Measurements from ENCODE around the gene KLHL29. TPM values are rescaled to one million over a fixed set of nuclear protein-coding genes. Genes with fewer than 3 reads are reported as not detected.

Gene KLHL29
- polyA plus RNA-seq, 1 donor from 2014 or later: 42.4 TPM

- no peak for TF ChIP-seq EZH2 (IDR thresholded peaks at IDR 0.05; ENCODE audit: borderline replicate concordance, insufficient read depth, low read length, poor library complexity, severe bottlenecking)
- TF ChIP-seq EP300 (conservative IDR thresholded peaks at IDR 0.05; ENCODE audit: poor library complexity, severe bottlenecking): no peak
- TF ChIP-seq, protein P1, sequence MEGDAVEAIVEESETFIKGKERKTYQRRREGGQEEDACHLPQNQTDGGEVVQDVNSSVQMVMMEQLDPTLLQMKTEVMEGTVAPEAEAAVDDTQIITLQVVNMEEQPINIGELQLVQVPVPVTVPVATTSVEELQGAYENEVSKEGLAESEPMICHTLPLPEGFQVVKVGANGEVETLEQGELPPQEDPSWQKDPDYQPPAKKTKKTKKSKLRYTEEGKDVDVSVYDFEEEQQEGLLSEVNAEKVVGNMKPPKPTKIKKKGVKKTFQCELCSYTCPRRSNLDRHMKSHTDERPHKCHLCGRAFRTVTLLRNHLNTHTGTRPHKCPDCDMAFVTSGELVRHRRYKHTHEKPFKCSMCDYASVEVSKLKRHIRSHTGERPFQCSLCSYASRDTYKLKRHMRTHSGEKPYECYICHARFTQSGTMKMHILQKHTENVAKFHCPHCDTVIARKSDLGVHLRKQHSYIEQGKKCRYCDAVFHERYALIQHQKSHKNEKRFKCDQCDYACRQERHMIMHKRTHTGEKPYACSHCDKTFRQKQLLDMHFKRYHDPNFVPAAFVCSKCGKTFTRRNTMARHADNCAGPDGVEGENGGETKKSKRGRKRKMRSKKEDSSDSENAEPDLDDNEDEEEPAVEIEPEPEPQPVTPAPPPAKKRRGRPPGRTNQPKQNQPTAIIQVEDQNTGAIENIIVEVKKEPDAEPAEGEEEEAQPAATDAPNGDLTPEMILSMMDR (IDR thresholded peaks at IDR 0.05; ENCODE audit: poor library complexity, severe bottlenecking): no peak
- TF ChIP-seq RAD21 (conservative IDR thresholded peaks at IDR 0.05): no peak
- TF ChIP-seq MXI1 (conservative IDR thresholded peaks at IDR 0.05; ENCODE audit: poor library complexity, severe bottlenecking): no peak
- no peak for TF ChIP-seq TAF1 (IDR thresholded peaks at IDR 0.05; ENCODE audit: low read depth)
- no peak for TF ChIP-seq POLR2AphosphoS5 (IDR thresholded peaks at IDR 0.05)
- TF ChIP-seq SMC3 (conservative IDR thresholded peaks at IDR 0.05; ENCODE audit: poor library complexity): no peak
- Histone ChIP-seq H2AFZ (ENCODE audit: low read depth, low read length) (no peak overlapping the region), H3K27me3 (ENCODE audit: insufficient read depth, low read depth, low read length) (no peaks in the 10 kb centered on the region), H4K20me1 (ENCODE audit: insufficient read depth) (peaks cover 24% of the 10 kb centered on the region), H3K9ac (ENCODE audit: low read length) (no peak overlapping the region), H3K79me2 (replicated peaks; ENCODE audit: insufficient read depth, low read length) (peaks cover 40% of the 10 kb centered on the region), H3K9me2 (ENCODE audit: insufficient read depth, low read length) (no peaks in the 10 kb centered on the region), H3F3A (ENCODE audit: insufficient read depth, low read length, poor library complexity, severe bottlenecking) (no peaks in the 10 kb centered on the region), H3K4me2 (ENCODE audit: low read length) (no peak overlapping the region), H3K9me3 (ENCODE audit: low read length) (no peaks in the 10 kb centered on the region), H3K36me3 (ENCODE audit: insufficient read depth, low read length) (no peaks in the 10 kb centered on the region), H3K27ac (ENCODE audit: low read length) (no peak overlapping the region), H3K4me3 (ENCODE audit: low read length) (no peak overlapping the region)
These were observed 26.9 kb downstream of the KLHL29 start for GRCh38 chr2:23411752-23412431.

- H3K4me3 ChIP-seq (ENCODE audit: low read length): no peak overlapping the region
- H3K79me2 ChIP-seq (replicated peaks; ENCODE audit: insufficient read depth, low read length): peaks cover 32% of the 10 kb centered on the region
- H3K27me3 ChIP-seq (ENCODE audit: insufficient read depth, low read depth, low read length): no peaks in the 10 kb centered on the region
- H3K9ac ChIP-seq (ENCODE audit: low read length): no peak overlapping the region
- no peak overlapping the region for H3K27ac ChIP-seq (ENCODE audit: low read length)
- H4K20me1 ChIP-seq (ENCODE audit: insufficient read depth): peaks cover 24% of the 10 kb centered on the region
- no peaks in the 10 kb centered on the region for H3F3A ChIP-seq (ENCODE audit: insufficient read depth, low read length, poor library complexity, severe bottlenecking)
- H3K4me2 ChIP-seq (ENCODE audit: low read length): no peak overlapping the region
- H3K36me3 ChIP-seq (ENCODE audit: insufficient read depth, low read length): no peaks in the 10 kb centered on the region
- no peaks in the 10 kb centered on the region for H3K9me2 ChIP-seq (ENCODE audit: insufficient read depth, low read length)
- H2AFZ ChIP-seq (ENCODE audit: low read depth, low read length): no peak overlapping the region
- TF ChIP-seq, protein P2, sequence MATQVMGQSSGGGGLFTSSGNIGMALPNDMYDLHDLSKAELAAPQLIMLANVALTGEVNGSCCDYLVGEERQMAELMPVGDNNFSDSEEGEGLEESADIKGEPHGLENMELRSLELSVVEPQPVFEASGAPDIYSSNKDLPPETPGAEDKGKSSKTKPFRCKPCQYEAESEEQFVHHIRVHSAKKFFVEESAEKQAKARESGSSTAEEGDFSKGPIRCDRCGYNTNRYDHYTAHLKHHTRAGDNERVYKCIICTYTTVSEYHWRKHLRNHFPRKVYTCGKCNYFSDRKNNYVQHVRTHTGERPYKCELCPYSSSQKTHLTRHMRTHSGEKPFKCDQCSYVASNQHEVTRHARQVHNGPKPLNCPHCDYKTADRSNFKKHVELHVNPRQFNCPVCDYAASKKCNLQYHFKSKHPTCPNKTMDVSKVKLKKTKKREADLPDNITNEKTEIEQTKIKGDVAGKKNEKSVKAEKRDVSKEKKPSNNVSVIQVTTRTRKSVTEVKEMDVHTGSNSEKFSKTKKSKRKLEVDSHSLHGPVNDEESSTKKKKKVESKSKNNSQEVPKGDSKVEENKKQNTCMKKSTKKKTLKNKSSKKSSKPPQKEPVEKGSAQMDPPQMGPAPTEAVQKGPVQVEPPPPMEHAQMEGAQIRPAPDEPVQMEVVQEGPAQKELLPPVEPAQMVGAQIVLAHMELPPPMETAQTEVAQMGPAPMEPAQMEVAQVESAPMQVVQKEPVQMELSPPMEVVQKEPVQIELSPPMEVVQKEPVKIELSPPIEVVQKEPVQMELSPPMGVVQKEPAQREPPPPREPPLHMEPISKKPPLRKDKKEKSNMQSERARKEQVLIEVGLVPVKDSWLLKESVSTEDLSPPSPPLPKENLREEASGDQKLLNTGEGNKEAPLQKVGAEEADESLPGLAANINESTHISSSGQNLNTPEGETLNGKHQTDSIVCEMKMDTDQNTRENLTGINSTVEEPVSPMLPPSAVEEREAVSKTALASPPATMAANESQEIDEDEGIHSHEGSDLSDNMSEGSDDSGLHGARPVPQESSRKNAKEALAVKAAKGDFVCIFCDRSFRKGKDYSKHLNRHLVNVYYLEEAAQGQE (IDR thresholded peaks at IDR 0.05; ENCODE audit: borderline replicate concordance): no peak
- TF ChIP-seq, protein P1 (IDR thresholded peaks at IDR 0.05; ENCODE audit: poor library complexity, severe bottlenecking): no peak
- no peak for TF ChIP-seq POLR2AphosphoS5 (IDR thresholded peaks at IDR 0.05)
- TF ChIP-seq MXI1 (conservative IDR thresholded peaks at IDR 0.05; ENCODE audit: poor library complexity, severe bottlenecking): no peak
- TF ChIP-seq EZH2 (IDR thresholded peaks at IDR 0.05; ENCODE audit: borderline replicate concordance, insufficient read depth, low read length, poor library complexity, severe bottlenecking): no peak
- TF ChIP-seq SMC3 (conservative IDR thresholded peaks at IDR 0.05; ENCODE audit: poor library complexity): no peak
- TF ChIP-seq EP300 (conservative IDR thresholded peaks at IDR 0.05; ENCODE audit: poor library complexity, severe bottlenecking): no peak
- no peak for TF ChIP-seq TAF1 (IDR thresholded peaks at IDR 0.05; ENCODE audit: low read depth)
- TF ChIP-seq RAD21 (conservative IDR thresholded peaks at IDR 0.05): no peak
- no peaks in the 10 kb centered on the region for H3K9me3 ChIP-seq (ENCODE audit: low read length)
These were observed 27.7 kb downstream of the KLHL29 start for GRCh38 chr2:23412556-23413155.
